HG03558 (cell line): Measurements from ENCODE around the gene TOM1L2.
A peak's percentile ranks its signal among the peaks of the same experiment; 100 is the strongest.

Source experiments
- ATAC-seq: cut with Tn5 transposase; IDR thresholded peaks from one replicate; pipeline ENCODE4 v1.9.1; 2021; ENCODE audit warnings: moderate number of reproducible peaks; ENCODE audit not compliant: unreplicated experiment; ENCODE audit errors: extremely low read depth

TOM1L2 gene

GRCh38 chr17:17826942-17827785 is 145.0 kb downstream of the TOM1L2 start:
- ATAC-seq: no peak

- ATAC-seq: no peak
These were observed 145.9 kb downstream of the TOM1L2 start for GRCh38 chr17:17826342-17826713.

- no peak for ATAC-seq
These were observed 147.2 kb downstream of the TOM1L2 start for GRCh38 chr17:17824783-17825614.

- ATAC-seq: no peak
These were observed 147.9 kb downstream of the TOM1L2 start for GRCh38 chr17:17824119-17824782.

- ATAC-seq: peak; percentile 34
These were observed 148.6 kb downstream of the TOM1L2 start for GRCh38 chr17:17823433-17824118.

- ATAC-seq: no peak
These were observed 149.6 kb downstream of the TOM1L2 start for GRCh38 chr17:17822616-17823015.

GRCh38 chr17:17822189-17822588 is 150.0 kb downstream of the TOM1L2 start:
- no peak for ATAC-seq

- no peak for ATAC-seq
These were observed 151.6 kb downstream of the TOM1L2 start for GRCh38 chr17:17820463-17821158.

GRCh38 chr17:17820046-17820445 is 152.2 kb downstream of the TOM1L2 start:
- ATAC-seq: no peak

GRCh38 chr17:17819561-17819995 is 152.6 kb downstream of the TOM1L2 start:
- ATAC-seq: peak; percentile 41

GRCh38 chr17:17819111-17819510 is 153.1 kb downstream of the TOM1L2 start:
- no peak for ATAC-seq

- ATAC-seq: no peak
These were observed 154.1 kb downstream of the TOM1L2 start for GRCh38 chr17:17818088-17818526.

GRCh38 chr17:17817552-17817947 is 154.7 kb downstream of the TOM1L2 start:
- no peak for ATAC-seq

GRCh38 chr17:17816831-17817551 is 155.2 kb downstream of the TOM1L2 start:
- ATAC-seq: no peak

GRCh38 chr17:17816240-17816814 is 155.9 kb downstream of the TOM1L2 start:
- no peak for ATAC-seq

- no peak for ATAC-seq
These were observed 156.6 kb downstream of the TOM1L2 start for GRCh38 chr17:17815436-17816200.

- no peak for ATAC-seq
These were observed 157.2 kb downstream of the TOM1L2 start for GRCh38 chr17:17815062-17815406.
